ENCODE data around the gene MPZL1. TPM values are rescaled to one million over a fixed set of nuclear protein-coding genes. Genes with fewer than 3 reads are reported as not detected.
"Not testable (repeated sequence)": the region's sequence is repeated elsewhere in the genome, so short reads cannot be mapped to it uniquely, and the experiment has no call there.

The MPZL1 gene
- total RNA-seq, 3 donors from 2014 or later = 95.6 to 117 (median 103) TPM

- H3K36me3 ChIP-seq (ENCODE audit: low read depth) = no peaks in the 10 kb centered on the region
- H3K4me3 ChIP-seq = no peak overlapping the region
- H3K4me1 ChIP-seq (ENCODE audit: low read depth) = peaks cover 42% of the 10 kb centered on the region
- ATAC-seq (peak; percentile 86), DNase-seq (peak in 2 of 3 donors; percentile 80 to 84)
- intact Hi-C loops (cut with DNase I, micrococcal nuclease) = no loop called here
- TF ChIP-seq CTCF (IDR thresholded peaks at IDR 0.05) = no peak
- H3K9me3 ChIP-seq = no peaks in the 10 kb centered on the region
Measured at GRCh38 chr1:167737169-167737568, 15.4 kb downstream of the MPZL1 start.

GRCh38 chr1:167738158-167738557 is 16.4 kb downstream of the MPZL1 start:
- no peak for DNase-seq
- Histone ChIP-seq H3K36me3 (ENCODE audit: low read depth) (no peaks in the 10 kb centered on the region), H3K9me3 (no peaks in the 10 kb centered on the region), H3K4me3 (no peak overlapping the region), H3K4me1 (ENCODE audit: low read depth) (peaks cover 42% of the 10 kb centered on the region)
- TF ChIP-seq CTCF (IDR thresholded peaks at IDR 0.05) = no peak
- intact Hi-C loops (cut with DNase I, micrococcal nuclease) = no loop called here
- ATAC-seq = no peak

GRCh38 chr1:167739752-167740151 is 18.0 kb downstream of the MPZL1 start:
- DNase-seq (no peak), ATAC-seq (peak; percentile 89)
- Histone ChIP-seq H3K4me1 (ENCODE audit: low read depth) (peaks cover 38% of the 10 kb centered on the region), H3K36me3 (ENCODE audit: low read depth) (no peaks in the 10 kb centered on the region), H3K9me3 (no peaks in the 10 kb centered on the region), H3K4me3 (no peak overlapping the region)
- intact Hi-C loops (cut with DNase I, micrococcal nuclease) = no loop called here
- TF ChIP-seq CTCF (IDR thresholded peaks at IDR 0.05) = no peak

GRCh38 chr1:167741103-167741502 is 19.3 kb downstream of the MPZL1 start:
- intact Hi-C loops (cut with DNase I, micrococcal nuclease); ATAC-seq; H3K9me3 ChIP-seq; H3K36me3 ChIP-seq (ENCODE audit: low read depth); DNase-seq; H3K4me3 ChIP-seq: not testable (repeated sequence)
- peaks cover 35% of the 10 kb centered on the region for H3K4me1 ChIP-seq (ENCODE audit: low read depth)

- H3K4me3 ChIP-seq; DNase-seq; H3K36me3 ChIP-seq (ENCODE audit: low read depth); ATAC-seq; H3K9me3 ChIP-seq; intact Hi-C loops (cut with DNase I, micrococcal nuclease): not testable (repeated sequence)
- H3K4me1 ChIP-seq (ENCODE audit: low read depth) = peaks cover 21% of the 10 kb centered on the region
Measured at GRCh38 chr1:167742392-167743057, 20.7 kb downstream of the MPZL1 start.

GRCh38 chr1:167744901-167745300 is 23.1 kb downstream of the MPZL1 start:
- no peaks in the 10 kb centered on the region for H3K36me3 ChIP-seq (ENCODE audit: low read depth)
- peaks cover 9% of the 10 kb centered on the region for H3K4me1 ChIP-seq (ENCODE audit: low read depth)
- DNase-seq (no peak), ATAC-seq (no peak)
- TF ChIP-seq CTCF (IDR thresholded peaks at IDR 0.05) = no peak
- H3K4me3 ChIP-seq = no peak overlapping the region
- no peaks in the 10 kb centered on the region for H3K9me3 ChIP-seq
- intact Hi-C loops (cut with DNase I, micrococcal nuclease) = no loop called here

Measured in mucosa of descending colon (tissue), 3 donors.